K562 (cell line): Measurements from ENCODE around the gene PLXNA2.

Experiments
- CEBPB ChIP-seq: fragments of 450-650 bp; IDR thresholded peaks from 2 replicates; pipeline ENCODE4 v1.6.1; 2016; ENCODE audit warnings: missing genetic modification characterization, missing compliant biosample characterization
- HDAC6 ChIP-seq: IDR thresholded peaks from 2 replicates; pipeline ENCODE4 v1.6.1; 2012; ENCODE audit warnings: low read depth, mild to moderate bottlenecking, control low read depth, inconsistent platforms, low read length, moderate library complexity
- JUND ChIP-seq, 2 experiments: IDR thresholded peaks; 2 replicates in 1 of 2; 3 replicates in 1 of 2; pipeline ENCODE4 v1.6.1; 2011; ENCODE audit warnings: borderline replicate concordance in 2 of 2, low read depth in 2 of 2, low read length in 2 of 2, improper control_type of control experiment in 1 of 2, missing biosample characterization in 1 of 2, missing genetic modification characterization in 1 of 2, missing genetic modification reagents in 1 of 2
- PRPF4 ChIP-seq: fragments of 200-400 bp; formaldehyde crosslinking; IDR thresholded peaks from one replicate; pipeline ENCODE4 v1.6.1; 2017; ENCODE audit warnings: low read length, low read depth, mild to moderate bottlenecking; ENCODE audit not compliant: insufficient read depth, poor library complexity, severe bottlenecking

- no peak for TF ChIP-seq JUND (IDR thresholded peaks at IDR 0.05; ENCODE audit: borderline replicate concordance, low read depth, low read length)
- TF ChIP-seq JUND (tag; IDR thresholded peaks at IDR 0.05; ENCODE audit: borderline replicate concordance, low read depth, low read length): no peak
- no peak for TF ChIP-seq HDAC6
- TF ChIP-seq CEBPB: no peak
- no peak for TF ChIP-seq PRPF4
These were observed 47.9 kb upstream of the PLXNA2 start for GRCh38 chr1:208291923-208292711.
